Aorta (tissue), 5 donors: ENCODE measurements around the gene PPT1. TPM values are rescaled to one million over a fixed set of nuclear protein-coding genes. Genes with fewer than 3 reads are reported as not detected.

Experiments used
- ATAC-seq: fragments of 200-7000 bp; cut with Tn5 transposase; one replicate; pipeline ENCODE4 v1.9.1; 2022; ENCODE audit warnings: moderate library complexity; ENCODE audit not compliant: low FRiP score
- DNase-seq, 2 donors: peaks; one replicate each; pipeline ENCODE4 v3.0.0-alpha.2; 2020
- H3K27ac ChIP-seq, 2 donors: one replicate each; pipeline ENCODE4 v1.5.1; 2013; ENCODE audit warnings: low read length in 2 of 2, mild to moderate bottlenecking in 2 of 2, moderate library complexity in 2 of 2, control low read depth in 1 of 2, inconsistent platforms in 1 of 2, low read depth in 1 of 2
- H3K27me3 ChIP-seq, 2 donors: one replicate each; pipeline ENCODE4 v1.6.1; 2013; ENCODE audit warnings: control low read depth in 1 of 2, low read length in 1 of 2, mild to moderate bottlenecking in 1 of 2, moderate library complexity in 1 of 2; ENCODE audit not compliant: insufficient read depth in 2 of 2, control insufficient read depth in 1 of 2
- H3K36me3 ChIP-seq, 2 donors: one replicate each; pipeline ENCODE4 v1.6.1; 2013; ENCODE audit warnings: control low read depth in 1 of 2, low read length in 1 of 2, mild to moderate bottlenecking in 1 of 2; ENCODE audit not compliant: insufficient read depth in 2 of 2, control insufficient read depth in 1 of 2
- H3K4me1 ChIP-seq, 2 donors: one replicate each; pipeline ENCODE4 v1.6.1; 2013; ENCODE audit warnings: low read length in 2 of 2, control low read depth in 1 of 2, mild to moderate bottlenecking in 1 of 2, moderate library complexity in 1 of 2; ENCODE audit not compliant: insufficient read depth in 2 of 2, control insufficient read depth in 1 of 2
- H3K4me3 ChIP-seq, 2 donors: one replicate each; pipeline ENCODE4 v1.5.1; 2013; ENCODE audit warnings: low read length in 2 of 2, control low read depth in 1 of 2, mild to moderate bottlenecking in 1 of 2
- H3K9me3 ChIP-seq: one replicate; pipeline ENCODE4 v1.6.1; 2013; ENCODE audit warnings: mild to moderate bottlenecking, low read length; ENCODE audit not compliant: control insufficient read depth
- WGBS, 2 donors: extraction: QIAGEN DNeasy Blood & Tissue Kit; methylation state at CpG; one replicate each; pipeline ENCODE4 v1.1.7; 2013; 5-methylcytosine and 5-hydroxymethylcytosine counted together
- intact Hi-C, 2 donors: fragments of 100-400 bp; cut with DNase I; formaldehyde crosslinking; loops; one replicate each; pipeline versions ENCODE4 v1.14.2 to v1.15.0; 2022
- polyA plus RNA-seq, 2 donors: library from polyadenylated mRNA; stranded (reverse); fragments of 200-250 nt; gene quantifications; one replicate each; pipeline ENCODE4 v1.2.3, GENCODE V29; 2013
- total RNA-seq, 2 donors: library from RNA; stranded (reverse); fragmentation: NEBNext Ultra II Directional; extraction: Animal tissue kit (Norgen Biotek cat#: 25700); gene quantifications; one replicate each; pipeline ENCODE4 v1.2.1, GENCODE V29; 2021
- donor health status: healthy with polysubstance abuse.
- donor health status: Bipolar disorder and iron deficiency.
- donor health status: DM: no; HTN: no; CAD: no.
- donor health status: DM: no; HTN: no; CAD: no.
- donor health status: DM: yes; HTN: yes; CAD: no.

PPT1 gene
- total and polyA plus RNA-seq, 4 donors: 56.7 to 93.7 (median 82.3) TPM

DNA sequence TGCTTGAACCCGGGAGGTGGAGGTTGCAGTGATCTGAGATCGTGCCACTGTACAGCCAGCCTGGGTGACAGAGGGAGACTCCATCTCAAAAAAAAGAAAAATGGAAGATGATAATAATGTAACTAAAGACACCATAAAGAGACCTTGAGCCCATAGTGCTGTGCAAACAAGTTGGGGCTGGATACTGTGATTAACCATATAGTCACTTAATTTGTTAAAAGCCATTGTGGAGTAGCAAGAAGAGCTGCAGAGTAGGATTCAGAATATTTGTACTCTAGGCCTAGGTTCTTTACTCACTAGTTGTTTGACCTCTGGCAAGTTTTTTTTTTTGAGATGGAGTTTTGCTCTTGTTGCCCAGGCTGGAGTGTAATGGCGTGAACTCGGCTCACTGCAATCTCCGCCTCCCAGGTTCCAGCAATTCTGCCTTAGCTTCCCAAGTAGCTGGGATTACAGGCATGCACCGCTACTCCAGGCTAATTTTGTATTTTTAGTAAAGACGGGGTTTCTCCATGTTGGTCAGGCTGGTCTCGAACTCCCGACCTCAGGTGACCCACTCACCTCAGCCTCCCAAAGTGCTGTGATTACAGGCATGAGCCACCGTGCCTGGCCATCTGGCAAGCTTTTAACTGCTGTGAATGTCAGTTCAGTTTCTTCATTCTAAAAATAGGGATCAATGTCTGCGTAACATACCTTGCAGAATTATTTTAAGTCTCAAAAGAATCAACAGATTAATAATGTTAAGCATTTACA, 43.7 kb downstream of the PPT1 start:
- ATAC-seq (no peak), DNase-seq (no peak)
- no peaks in the 10 kb centered on the region for H3K27me3 ChIP-seq
- no peaks in the 10 kb centered on the region for H3K36me3 ChIP-seq
- H3K4me1 ChIP-seq: peaks cover 8 to 13% of the 10 kb centered on the region in 2 donors
- 60 to 67% methylated on average over 11 of the region's 11 CpGs for WGBS, 2 donors
- H3K9me3 ChIP-seq: no peaks in the 10 kb centered on the region
- H3K27ac ChIP-seq: no peak overlapping the region
- H3K4me3 ChIP-seq: no peak overlapping the region
- intact Hi-C loops: no loop called here

DNA sequence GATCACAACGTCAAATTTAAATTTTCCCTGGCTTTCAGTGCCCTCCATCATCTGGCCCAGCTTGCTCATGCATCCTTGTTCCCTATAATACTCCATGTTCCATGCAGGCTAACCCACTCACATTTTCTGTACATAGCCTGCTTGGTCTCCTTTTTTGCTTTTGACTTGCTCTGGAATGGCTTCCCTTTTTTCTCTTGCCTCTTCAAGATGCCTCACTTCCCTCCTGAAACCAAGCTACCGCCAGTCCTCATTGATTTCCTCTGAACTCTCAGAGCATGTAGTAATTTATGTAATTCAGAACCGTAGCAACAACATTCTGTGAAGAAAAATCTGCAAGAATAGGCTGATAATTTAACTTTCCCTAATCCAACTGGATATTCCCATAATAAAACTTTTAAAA, 46.2 kb downstream of the PPT1 start:
- DNase-seq (no peak), ATAC-seq (no peak)
- intact Hi-C loops: no loop called here
- H3K36me3 ChIP-seq: no peaks in the 10 kb centered on the region
- H3K4me1 ChIP-seq: peaks cover 2 to 5% of the 10 kb centered on the region in 2 donors
- no peaks in the 10 kb centered on the region for H3K9me3 ChIP-seq
- no peak overlapping the region for H3K27ac ChIP-seq
- WGBS, 2 donors: 84 to 87% methylated on average over 3 of the region's 3 CpGs
- no peaks in the 10 kb centered on the region for H3K27me3 ChIP-seq
- no peak overlapping the region for H3K4me3 ChIP-seq

DNA sequence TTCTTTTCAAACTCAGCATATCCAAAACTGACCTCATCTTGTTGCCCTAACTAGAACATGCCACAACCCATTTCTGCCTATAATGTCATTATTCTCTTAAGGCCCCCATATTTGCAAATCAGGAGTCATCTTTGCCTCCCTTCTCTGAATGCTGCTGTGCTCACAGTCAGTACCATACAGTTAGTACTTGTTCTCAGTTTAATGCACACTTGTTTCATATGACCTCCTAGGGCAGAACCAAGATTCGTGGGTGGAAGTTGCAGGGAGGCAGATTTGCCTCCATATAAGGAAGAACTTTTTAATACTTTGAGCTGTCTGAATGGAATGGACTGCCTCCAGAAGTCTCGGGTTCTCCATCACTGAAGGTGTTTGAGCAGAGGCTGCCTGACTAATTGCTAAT, 47.3 kb downstream of the PPT1 start:
- ATAC-seq: no peak
- Histone ChIP-seq H3K4me3 (no peak overlapping the region), H3K9me3 (no peaks in the 10 kb centered on the region), H3K27ac (peak overlapping the region; percentile 26 to 90), H3K36me3 (no peaks in the 10 kb centered on the region), H3K27me3 (no peaks in the 10 kb centered on the region), H3K4me1 (peaks cover 2 to 11% of the 10 kb centered on the region in 2 donors)
- intact Hi-C loops: no loop called here
- no peak for DNase-seq
- 1 to 4% methylated on average over 2 of the region's 2 CpGs for WGBS, 2 donors

DNA sequence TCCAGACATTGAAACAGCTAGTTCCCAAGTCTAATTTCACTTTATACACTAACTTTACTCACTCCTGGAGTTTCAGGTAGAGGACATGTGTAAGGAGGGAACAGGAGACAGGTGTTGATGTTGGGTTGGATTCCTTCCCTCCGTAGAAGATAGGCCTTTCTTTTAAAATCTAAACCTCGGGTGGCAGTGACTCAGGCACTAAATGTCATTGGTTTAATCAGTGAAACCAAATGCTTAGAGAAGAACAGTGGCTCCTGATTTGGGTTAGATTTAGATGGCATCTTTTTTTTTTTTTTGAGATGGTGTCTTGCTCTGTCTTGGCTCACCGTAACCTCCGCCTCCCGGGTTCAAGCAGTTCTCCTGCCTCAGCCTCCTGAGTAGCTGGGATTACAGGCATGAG, 49.3 kb downstream of the PPT1 start:
- Histone ChIP-seq H3K36me3 (no peaks in the 10 kb centered on the region), H3K9me3 (no peaks in the 10 kb centered on the region), H3K27ac (peak overlapping the region in 1 of 2 donors; percentile 71), H3K27me3 (no peaks in the 10 kb centered on the region), H3K4me1 (peaks cover 0 to 19% of the 10 kb centered on the region in 2 donors), H3K4me3 (no peak overlapping the region)
- DNase-seq (peak in 1 of 2 donors; percentile 14), ATAC-seq (no peak)
- 65 to 67% methylated on average over 5 of the region's 5 CpGs for WGBS, 2 donors
- intact Hi-C loops: no loop called here

DNA sequence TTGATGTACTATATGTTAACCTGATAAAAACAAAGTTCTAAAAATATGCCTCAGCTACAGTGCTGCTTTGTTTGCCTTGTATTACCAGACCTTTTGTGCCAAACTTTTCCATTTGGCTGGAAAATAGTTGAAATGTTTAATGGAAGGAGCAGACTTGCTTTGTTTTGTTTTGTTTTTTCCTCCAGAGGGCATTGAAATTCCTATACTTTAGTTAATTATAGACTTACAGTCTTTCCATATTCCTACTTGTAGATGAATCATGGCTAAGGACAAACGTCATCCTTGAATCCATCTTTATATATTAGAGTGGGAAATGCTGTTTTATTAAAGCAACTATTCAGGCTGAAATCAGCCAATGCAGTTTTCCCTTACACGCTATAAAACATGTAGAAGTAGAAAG, 49.8 kb downstream of the PPT1 start:
- H3K36me3 ChIP-seq: no peaks in the 10 kb centered on the region
- peaks cover 0 to 19% of the 10 kb centered on the region in 2 donors for H3K4me1 ChIP-seq
- no peaks in the 10 kb centered on the region for H3K27me3 ChIP-seq
- H3K4me3 ChIP-seq: no peak overlapping the region
- intact Hi-C loops: no loop called here
- no peak for DNase-seq
- WGBS, 2 donors: 6% methylated on average over 2 of the region's 2 CpGs
- H3K27ac ChIP-seq: peak overlapping the region in 1 of 2 donors; percentile 71
- H3K9me3 ChIP-seq: no peaks in the 10 kb centered on the region
- ATAC-seq: no peak

DNA sequence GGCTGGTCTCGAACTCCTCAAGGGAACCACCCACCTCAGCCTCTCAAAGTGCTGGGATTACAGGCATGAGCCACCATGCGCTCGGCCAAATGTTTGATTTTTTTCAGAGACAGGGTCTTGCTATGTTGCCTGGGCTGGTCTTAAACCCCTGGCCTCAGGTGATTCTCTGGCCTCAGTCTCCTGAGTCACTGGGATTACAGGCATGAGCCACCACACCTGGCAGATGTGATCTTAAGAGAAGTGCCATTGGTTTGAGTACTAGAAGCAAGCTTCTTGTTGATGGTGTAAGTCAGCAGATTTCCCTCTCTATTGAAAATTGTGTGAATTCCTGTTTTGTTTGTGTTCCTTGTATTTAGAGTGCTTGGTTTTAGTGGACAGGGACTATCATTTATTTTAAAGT, 51.3 kb downstream of the PPT1 start:
- Histone ChIP-seq H3K36me3 (no peaks in the 10 kb centered on the region), H3K27me3 (no peaks in the 10 kb centered on the region), H3K27ac (no peak overlapping the region), H3K4me1 (peaks cover 0 to 20% of the 10 kb centered on the region in 2 donors), H3K9me3 (no peaks in the 10 kb centered on the region), H3K4me3 (no peak overlapping the region)
- ATAC-seq (no peak), DNase-seq (peak in 1 of 2 donors; percentile 25)
- 87 to 91% methylated on average over 3 of the region's 3 CpGs for WGBS, 2 donors
- intact Hi-C loops: no loop called here

DNA sequence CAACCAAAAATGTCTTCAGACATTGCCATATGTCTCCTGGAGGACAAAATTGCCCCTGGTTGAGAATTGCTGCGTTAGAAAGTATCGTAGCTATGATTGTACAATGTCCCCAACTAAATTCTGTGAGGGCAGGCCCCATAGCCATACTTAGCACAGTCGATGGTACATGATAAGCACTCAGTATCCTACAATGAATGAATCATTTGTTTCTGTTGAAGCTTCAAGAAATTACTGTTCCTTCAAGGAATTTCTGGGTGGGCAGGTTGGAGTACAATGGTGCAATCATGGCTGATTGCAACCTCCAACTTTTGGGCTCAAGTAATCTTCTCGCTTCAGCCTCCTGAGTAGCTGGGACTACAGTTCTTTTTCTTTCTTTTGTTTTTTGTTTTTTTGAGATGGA, 51.9 kb downstream of the PPT1 start:
- Histone ChIP-seq H3K27ac (no peak overlapping the region), H3K4me3 (no peak overlapping the region), H3K27me3 (no peaks in the 10 kb centered on the region), H3K36me3 (no peaks in the 10 kb centered on the region), H3K9me3 (no peaks in the 10 kb centered on the region), H3K4me1 (peaks cover 0 to 20% of the 10 kb centered on the region in 2 donors)
- intact Hi-C loops: no loop called here
- DNase-seq: no peak
- 77 to 86% methylated on average over 4 of the region's 4 CpGs for WGBS, 2 donors
- ATAC-seq: no peak

DNA sequence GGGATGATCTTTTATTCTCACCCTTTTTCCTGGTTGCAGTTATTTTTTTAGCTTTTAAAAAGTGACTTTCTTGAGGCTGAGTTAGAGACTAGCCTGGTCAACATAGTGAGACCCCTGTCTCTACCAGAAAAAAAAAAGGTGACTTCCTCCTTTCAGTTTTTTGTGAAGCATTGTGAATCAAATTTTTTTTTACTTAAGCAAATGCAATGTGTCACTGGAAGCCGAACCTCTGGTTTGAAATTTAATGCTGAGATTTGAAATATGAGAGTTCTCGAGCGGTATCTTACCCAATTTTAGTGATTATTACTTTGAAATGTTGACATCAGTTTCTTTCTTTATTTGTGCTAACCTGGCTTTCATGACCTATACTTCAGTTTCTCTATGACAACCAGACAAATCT, 52.9 kb downstream of the PPT1 start:
- H3K36me3 ChIP-seq: no peaks in the 10 kb centered on the region
- DNase-seq (no peak), ATAC-seq (no peak)
- no peak overlapping the region for H3K27ac ChIP-seq
- H3K9me3 ChIP-seq: no peaks in the 10 kb centered on the region
- intact Hi-C loops: no loop called here
- WGBS, 2 donors: 49% methylated on average over 3 of the region's 3 CpGs
- H3K27me3 ChIP-seq: no peaks in the 10 kb centered on the region
- H3K4me1 ChIP-seq: peaks cover under 1 to 17% of the 10 kb centered on the region in 2 donors
- H3K4me3 ChIP-seq: no peak overlapping the region

DNA sequence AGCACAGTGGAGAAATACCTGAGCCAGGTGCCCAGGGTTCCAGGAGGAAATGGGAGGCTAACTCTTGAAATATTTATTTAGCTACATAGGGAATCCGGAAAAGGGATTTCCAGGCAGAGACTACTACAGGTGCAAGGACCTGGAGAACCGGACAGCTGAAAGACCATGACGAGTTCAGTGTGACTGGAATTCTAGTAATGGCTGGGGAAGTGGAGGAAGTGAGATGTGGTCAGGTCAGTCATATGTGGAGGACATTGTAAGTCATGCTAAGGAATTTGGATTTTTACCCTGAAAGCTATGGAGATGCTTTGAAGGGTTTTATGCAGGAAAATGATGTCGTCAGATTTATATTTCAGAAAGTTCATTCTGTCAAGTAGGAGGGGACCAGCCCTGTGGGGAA, 54.7 kb downstream of the PPT1 start:
- 46 to 56% methylated on average over 4 of the region's 4 CpGs for WGBS, 2 donors
- Histone ChIP-seq H3K4me3 (peak overlapping the region; percentile 14 to 83), H3K27ac (peak overlapping the region in 1 of 2 donors; percentile 28), H3K4me1 (peaks cover 2 to 17% of the 10 kb centered on the region in 2 donors), H3K36me3 (no peaks in the 10 kb centered on the region), H3K27me3 (no peaks in the 10 kb centered on the region), H3K9me3 (no peaks in the 10 kb centered on the region)
- ATAC-seq (no peak), DNase-seq (no peak)
- intact Hi-C loops: no loop called here
